Heart left ventricle (tissue), 13 donors: ENCODE results near the gene KIAA2012.

Experiments
- CTCF ChIP-seq, 12 donors: fragments of 200-600 bp; sonication (generic) in 4 of 12; IDR thresholded peaks; one replicate each; pipeline versions ENCODE4 v1.5.0 to v1.8.0; 2018 to 2022; ENCODE audit warnings: antibody characterized with exemption in 12 of 12, mild to moderate bottlenecking in 5 of 12
- POLR2A ChIP-seq, 2 donors: fragments of 450-650 bp; IDR thresholded peaks; one replicate each; pipeline ENCODE4 v1.6.1; 2017; ENCODE audit warnings: antibody characterized with exemption in 2 of 2, mild to moderate bottlenecking in 2 of 2, moderate library complexity in 2 of 2
- donor health status: ischemic (EF 13 %, LVEDD 7.1; RV severe dilation, severe dysfunction).
- donor health status: DM: no; HTN: yes; CAD: no.
- donor health status: DM: no; HTN: no; CAD: no.
- donor health status: ischemic (EF 25% LVEDD 6.9; RV normal size, moderate dysfunction).
- donor health status: ischemic (EF 25% LVEDD 5.7; RV mildly dilated, moderate dysfunction).
- donor health status: ischemic (EF 35%, LVEDD 5.7; RV mildly dilated, moderate dysfunction).
- donor health status: nonischemic (EF 11% LVEDD 7.7; RV severe dilation, severe dysfunction).
- donor health status: DM: yes; HTN: yes; CAD: no.
- donor health status: PGD.
- donor health status: ischemic (EF 29% LVEDD 5.4; RV normal size, mild dysfunction).
- donor health status: nonischemic (EF 23%, LVEDD 6.1; RV moderate dilation, normal function).

GRCh38 chr2:202031246-202031951 is 41.7 kb upstream of the KIAA2012 start:
- TF ChIP-seq CTCF (IDR thresholded peaks at IDR 0.05) (no peak), POLR2A (IDR thresholded peaks at IDR 0.05) (no peak)
